HG02840 (cell line): ENCODE measurements around the gene ZNF25.
"Not testable (repeated sequence)": the region's sequence is repeated elsewhere in the genome, so short reads cannot be mapped to it uniquely, and the experiment has no call there.

Source experiments
- ATAC-seq: cut with Tn5 transposase; IDR thresholded peaks from one replicate; pipeline ENCODE4 v1.9.1; 2021; ENCODE audit warnings: mild to moderate bottlenecking, moderate library complexity, moderate number of reproducible peaks; ENCODE audit not compliant: unreplicated experiment, low FRiP score

Gene ZNF25

GRCh38 chr10:37952043-37952755 lies 24.2 kb downstream of the ZNF25 start:
- ATAC-seq, result no peak

GRCh38 chr10:37948210-37948609 lies 28.2 kb downstream of the ZNF25 start:
- ATAC-seq, result no peak

- ATAC-seq, result no peak
These were observed 28.9 kb downstream of the ZNF25 start for GRCh38 chr10:37947526-37947925.

DNA sequence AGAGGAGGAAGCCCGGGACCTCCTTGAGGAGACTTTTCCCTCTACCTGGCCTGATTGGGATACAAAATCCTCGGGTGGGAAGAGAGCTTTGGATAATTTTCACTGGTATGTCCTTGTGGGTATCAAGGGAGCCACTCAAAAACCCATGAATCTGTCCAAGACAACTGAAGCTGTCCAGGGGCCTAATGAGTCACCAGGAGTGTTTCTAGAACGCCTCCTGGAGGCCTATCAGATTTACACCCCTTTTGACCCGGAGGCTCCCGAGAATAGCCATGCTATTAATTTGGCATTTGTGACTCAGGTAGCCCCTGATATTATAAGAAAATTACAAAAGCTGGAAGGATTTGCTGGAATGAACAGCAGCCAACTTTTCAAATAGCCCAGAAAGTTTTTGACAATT lies 38.6 kb downstream of the ZNF25 start:
- no peak for ATAC-seq

GRCh38 chr10:37934791-37935190 lies 41.7 kb downstream of the ZNF25 start:
- ATAC-seq, result no peak

GRCh38 chr10:37930423-37930822 lies 46.0 kb downstream of the ZNF25 start:
- no peak for ATAC-seq

- not testable (repeated sequence) for ATAC-seq
These were observed 68.3 kb downstream of the ZNF25 start for GRCh38 chr10:37908165-37908564.

GRCh38 chr10:37906382-37906781 lies 70.1 kb downstream of the ZNF25 start:
- no peak for ATAC-seq
